Keratinocyte (primary cell): Measurements from ENCODE around the gene COCH. TPM values are rescaled to one million over a fixed set of nuclear protein-coding genes. Genes with fewer than 3 reads are reported as not detected.

Source experiments
- DNase-seq: peaks from one replicate; pipeline ENCODE4 v3.0.0-alpha.2; 2011; ENCODE audit warnings: low read depth, missing footprints, low spot score
- FAIRE-seq: peaks from 2 replicates; lab custom pipeline; 2011; peaks lifted over from hg19 to GRCh38; lab: Jason Lieb, UNC
- H2AFZ ChIP-seq: 2 replicates; pipeline ENCODE4 v1.6.0; 2012; ENCODE audit warnings: low read length, control low read depth, inconsistent platforms; ENCODE audit not compliant: control insufficient read depth
- H3K27ac ChIP-seq: 2 replicates; pipeline ENCODE4 v1.5.1; 2011; ENCODE audit warnings: low read length; ENCODE audit not compliant: control insufficient read depth, insufficient read depth
- H3K27me3 ChIP-seq: 3 replicates; pipeline ENCODE4 v1.6.0; 2011; ENCODE audit warnings: low read length; ENCODE audit not compliant: control insufficient read depth, insufficient read depth; ENCODE audit errors: extremely low read depth
- H3K36me3 ChIP-seq, 2 experiments: 2 replicates in 1 of 2; 3 replicates in 1 of 2; pipeline ENCODE4 v1.5.1; 2011; ENCODE audit warnings: low read length in 2 of 2, mild to moderate bottlenecking in 1 of 2; ENCODE audit not compliant: control insufficient read depth in 2 of 2, insufficient read depth in 2 of 2; ENCODE audit errors: extremely low read depth in 1 of 2
- H3K4me1 ChIP-seq: 3 replicates; pipeline ENCODE4 v1.5.1; 2011; ENCODE audit warnings: low read length; ENCODE audit not compliant: control insufficient read depth, insufficient read depth; ENCODE audit errors: extremely low read depth
- H3K4me2 ChIP-seq: 3 replicates; pipeline ENCODE4 v1.6.0; 2011; ENCODE audit warnings: low read depth, low read length; ENCODE audit not compliant: control insufficient read depth, insufficient read depth; ENCODE audit errors: extremely low read depth
- H3K4me3 ChIP-seq, 3 experiments: fragments of 200-600 bp in 1 of 3; sonication (generic) in 1 of 3; 2 replicates in 2 of 3; 3 replicates in 1 of 3; pipeline ENCODE4 v1.5.1; 2011 to 2016; ENCODE audit warnings: low read length in 3 of 3, mild to moderate bottlenecking in 3 of 3, control low read depth in 2 of 3, inconsistent platforms in 1 of 3, low read depth in 1 of 3, mixed read lengths in 1 of 3, mixed run types in 1 of 3, moderate library complexity in 1 of 3; ENCODE audit not compliant: control insufficient read depth in 2 of 3, insufficient read depth in 2 of 3; ENCODE audit errors: extremely low read depth in 1 of 3
- H3K79me2 ChIP-seq: 2 replicates; pipeline ENCODE4 v1.6.0; 2012; ENCODE audit warnings: low read length; ENCODE audit not compliant: control insufficient read depth, insufficient read depth
- H3K9ac ChIP-seq: 3 replicates; pipeline ENCODE4 v1.6.0; 2011; ENCODE audit warnings: low read length; ENCODE audit not compliant: control insufficient read depth, insufficient read depth; ENCODE audit errors: extremely low read depth
- H3K9me1 ChIP-seq: 3 replicates; pipeline ENCODE4 v1.6.0; 2011; ENCODE audit warnings: low read length; ENCODE audit not compliant: control insufficient read depth, insufficient read depth; ENCODE audit errors: extremely low read depth
- H3K9me3 ChIP-seq: 2 replicates; pipeline ENCODE4 v1.5.1; 2012; ENCODE audit warnings: low read depth, low read length; ENCODE audit not compliant: control insufficient read depth
- H4K20me1 ChIP-seq: 3 replicates; pipeline ENCODE4 v1.6.0; 2011; ENCODE audit warnings: low read length; ENCODE audit not compliant: control insufficient read depth, insufficient read depth; ENCODE audit errors: extremely low read depth
- CTCF ChIP-seq, 3 experiments: IDR thresholded peaks in 1 of 3; conservative IDR thresholded peaks in 1 of 3; optimal IDR thresholded peaks in 1 of 3; 2 replicates in 2 of 3; 3 replicates in 1 of 3; pipeline versions ENCODE3 to v1.5.1; 2011; ENCODE audit warnings: low read length in 3 of 3, mild to moderate bottlenecking in 3 of 3, moderate library complexity in 2 of 3, control low read depth in 1 of 3, inconsistent platforms in 1 of 3; ENCODE audit not compliant: insufficient read depth in 2 of 3; ENCODE audit errors: extremely low read depth in 1 of 3
- EZH2 ChIP-seq: IDR thresholded peaks from one replicate; pipeline ENCODE4 v1.6.1; 2012; ENCODE audit warnings: inconsistent platforms, mild to moderate bottlenecking, low read length, moderate library complexity
- dilution Hi-C: fragments of 300-500 bp; cut with MboI; formaldehyde crosslinking; loops from one replicate; pipeline ENCODE4 v1.7.0; 2020; ENCODE audit warnings: low sequenced_read_pairs; ENCODE audit not compliant: extremely low pct_ligation_motif_present
- polyA plus RNA-seq, 5 experiments: library from polyadenylated mRNA; depleted of rRNA in 3 of 5; stranded (reverse) in 3 of 5; stranded (forward) in 1 of 5; unstranded in 1 of 5; fragments of >200 nt; gene quantifications; 1 replicate in 1 of 5; 2 replicates in 3 of 5; 3 replicates in 1 of 5; pipeline versions ENCODE4 v1.2.1 to v1.2.3, GENCODE V29; 2011 to 2012; ENCODE audit warnings: missing spikeins in 2 of 5, low read depth in 1 of 5, low replicate concordance in 1 of 5

Gene COCH
- polyA plus RNA-seq, 1 donor (not counting 4 experiments of a cell fraction or from before 2014, with no cell fraction given), result 0.03 TPM

- no peak overlapping the region for H3K4me3 ChIP-seq
- FAIRE-seq (no peak), DNase-seq (no peak)
- H3K4me1 ChIP-seq, result no peaks in the 10 kb centered on the region
- H3K4me2 ChIP-seq, result no peak overlapping the region
- no peak overlapping the region for H2AFZ ChIP-seq
- no peak overlapping the region for H3K9ac ChIP-seq
- dilution Hi-C loops, result no loop called here
- no peaks in the 10 kb centered on the region for H3K9me1 ChIP-seq
- no peaks in the 10 kb centered on the region for H3K27me3 ChIP-seq
- H3K27ac ChIP-seq, result no peak overlapping the region
- no peaks in the 10 kb centered on the region for H3K36me3 ChIP-seq
- no peaks in the 10 kb centered on the region for H4K20me1 ChIP-seq
- TF ChIP-seq EZH2 (no peak), CTCF (optimal IDR thresholded peaks at IDR 0.05 in 1 of 3, IDR thresholded peaks at IDR 0.05 in 1 of 3, conservative IDR thresholded peaks at IDR 0.05 in 1 of 3; ENCODE audit: extremely low read depth in 1 of 3, insufficient read depth in 2 of 3, low read length in 3 of 3) (no peak)
- no peaks in the 10 kb centered on the region for H3K9me3 ChIP-seq
- no peaks in the 10 kb centered on the region for H3K79me2 ChIP-seq
Measured at GRCh38 chr14:30838351-30838750, 36.0 kb upstream of the COCH start.

- no peak overlapping the region for H3K4me2 ChIP-seq
- H3K79me2 ChIP-seq, result no peaks in the 10 kb centered on the region
- no peaks in the 10 kb centered on the region for H3K4me1 ChIP-seq
- H3K9me1 ChIP-seq, result no peaks in the 10 kb centered on the region
- FAIRE-seq (no peak), DNase-seq (no peak)
- dilution Hi-C loops, result no loop called here
- no peak overlapping the region for H3K9ac ChIP-seq
- H3K36me3 ChIP-seq, result no peaks in the 10 kb centered on the region
- H3K27ac ChIP-seq, result no peak overlapping the region
- H3K27me3 ChIP-seq, result no peaks in the 10 kb centered on the region
- no peak overlapping the region for H2AFZ ChIP-seq
- no peaks in the 10 kb centered on the region for H4K20me1 ChIP-seq
- no peaks in the 10 kb centered on the region for H3K9me3 ChIP-seq
- no peak overlapping the region for H3K4me3 ChIP-seq
- TF ChIP-seq EZH2 (no peak), CTCF (optimal IDR thresholded peaks at IDR 0.05 in 1 of 3, IDR thresholded peaks at IDR 0.05 in 1 of 3, conservative IDR thresholded peaks at IDR 0.05 in 1 of 3; ENCODE audit: extremely low read depth in 1 of 3, insufficient read depth in 2 of 3, low read length in 3 of 3) (no peak)
Measured at GRCh38 chr14:30840086-30840779, 34.1 kb upstream of the COCH start.
